ENCODE measurements around the gene HUS1B.

- no peak for TF ChIP-seq CTCF (IDR thresholded peaks at IDR 0.05)
- TF ChIP-seq POLR2A (IDR thresholded peaks at IDR 0.05) = no peak
Observed at GRCh38 chr6:633611-634010, 23.3 kb downstream of the HUS1B start.
